ENCODE results near the gene CBL. TPM values are rescaled to one million over a fixed set of nuclear protein-coding genes. Genes with fewer than 3 reads are reported as not detected.

CBL gene
- total and polyA plus RNA-seq, 10 of the 15 experiments (the other 5 are each of a cell fraction or from before 2014, with no cell fraction given), result 3.9 to 27.1 (median 9.5) TPM

DNA sequence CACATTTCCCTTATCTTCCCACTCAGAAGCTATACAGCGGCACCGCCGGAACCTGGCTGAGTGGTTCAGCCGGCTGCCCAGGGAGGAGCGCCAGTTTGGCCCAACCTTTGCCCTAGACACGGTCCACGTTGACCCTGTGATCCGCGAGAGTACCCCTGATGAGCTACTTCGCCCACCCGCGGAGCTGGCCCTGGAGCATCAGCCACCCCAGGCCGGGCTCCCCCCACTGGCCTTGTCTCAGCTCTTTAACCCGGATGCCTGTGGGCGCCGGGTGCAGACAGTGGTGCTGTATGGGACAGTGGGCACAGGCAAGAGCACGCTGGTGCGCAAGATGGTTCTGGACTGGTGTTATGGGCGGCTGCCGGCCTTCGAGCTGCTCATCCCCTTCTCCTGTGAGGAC is 32.7 kb upstream of the CBL start:
- no peak overlapping the region for H3K4me3 ChIP-seq
- no peak overlapping the region for H3K9ac ChIP-seq (ENCODE audit: control insufficient read depth, insufficient read depth, low read length)
- H3K79me2 ChIP-seq (ENCODE audit: control insufficient read depth, insufficient read depth, low read length), result peaks cover 2% of the 10 kb centered on the region; the same call in 1 of the 2 replicates
- RAD21 ChIA-PET (ENCODE audit: unreplicated experiment), result no interaction called here
- H3K36me3 ChIP-seq (ENCODE audit: control insufficient read depth in 2 of 2, insufficient read depth in 2 of 2, low read length in 1 of 2), result peaks cover 0 to 2% of the 10 kb centered on the region in 2 experiments; a peak in 2 of 4 replicates
- TF ChIP-seq BACH1 (IDR thresholded peaks at IDR 0.05; ENCODE audit: borderline replicate concordance), result no peak
- no peak for TF ChIP-seq GATAD2B (conservative IDR thresholded peaks at IDR 0.05; ENCODE audit: low read depth)
- no peak for TF ChIP-seq SUPT20H (IDR thresholded peaks at IDR 0.05; ENCODE audit: borderline replicate concordance, control insufficient read depth, low read depth, low read length)
- TF ChIP-seq, protein P1, sequence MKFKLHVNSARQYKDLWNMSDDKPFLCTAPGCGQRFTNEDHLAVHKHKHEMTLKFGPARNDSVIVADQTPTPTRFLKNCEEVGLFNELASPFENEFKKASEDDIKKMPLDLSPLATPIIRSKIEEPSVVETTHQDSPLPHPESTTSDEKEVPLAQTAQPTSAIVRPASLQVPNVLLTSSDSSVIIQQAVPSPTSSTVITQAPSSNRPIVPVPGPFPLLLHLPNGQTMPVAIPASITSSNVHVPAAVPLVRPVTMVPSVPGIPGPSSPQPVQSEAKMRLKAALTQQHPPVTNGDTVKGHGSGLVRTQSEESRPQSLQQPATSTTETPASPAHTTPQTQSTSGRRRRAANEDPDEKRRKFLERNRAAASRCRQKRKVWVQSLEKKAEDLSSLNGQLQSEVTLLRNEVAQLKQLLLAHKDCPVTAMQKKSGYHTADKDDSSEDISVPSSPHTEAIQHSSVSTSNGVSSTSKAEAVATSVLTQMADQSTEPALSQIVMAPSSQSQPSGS (IDR thresholded peaks at IDR 0.05; ENCODE audit: low read length), result no peak
- TF ChIP-seq CBX5 (IDR thresholded peaks at IDR 0.05; ENCODE audit: low read depth), result no peak
- TF ChIP-seq, protein P2, sequence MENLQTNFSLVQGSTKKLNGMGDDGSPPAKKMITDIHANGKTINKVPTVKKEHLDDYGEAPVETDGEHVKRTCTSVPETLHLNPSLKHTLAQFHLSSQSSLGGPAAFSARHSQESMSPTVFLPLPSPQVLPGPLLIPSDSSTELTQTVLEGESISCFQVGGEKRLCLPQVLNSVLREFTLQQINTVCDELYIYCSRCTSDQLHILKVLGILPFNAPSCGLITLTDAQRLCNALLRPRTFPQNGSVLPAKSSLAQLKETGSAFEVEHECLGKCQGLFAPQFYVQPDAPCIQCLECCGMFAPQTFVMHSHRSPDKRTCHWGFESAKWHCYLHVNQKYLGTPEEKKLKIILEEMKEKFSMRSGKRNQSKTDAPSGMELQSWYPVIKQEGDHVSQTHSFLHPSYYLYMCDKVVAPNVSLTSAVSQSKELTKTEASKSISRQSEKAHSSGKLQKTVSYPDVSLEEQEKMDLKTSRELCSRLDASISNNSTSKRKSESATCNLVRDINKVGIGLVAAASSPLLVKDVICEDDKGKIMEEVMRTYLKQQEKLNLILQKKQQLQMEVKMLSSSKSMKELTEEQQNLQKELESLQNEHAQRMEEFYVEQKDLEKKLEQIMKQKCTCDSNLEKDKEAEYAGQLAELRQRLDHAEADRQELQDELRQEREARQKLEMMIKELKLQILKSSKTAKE (IDR thresholded peaks at IDR 0.05; ENCODE audit: low read depth, poor library complexity, severe bottlenecking), result no peak
- TF ChIP-seq BMI1 (IDR thresholded peaks at IDR 0.05; ENCODE audit: borderline replicate concordance), result no peak
- no peak for TF ChIP-seq KDM1A (IDR thresholded peaks at IDR 0.05; ENCODE audit: borderline replicate concordance)
- TF ChIP-seq JUND (IDR thresholded peaks at IDR 0.05; ENCODE audit: low read depth, low read length), result no peak
- TF ChIP-seq ZNF274 (IDR thresholded peaks at IDR 0.05; ENCODE audit: insufficient read depth, insufficient read length), result no peak
- TF ChIP-seq EP300 (IDR thresholded peaks at IDR 0.05; ENCODE audit: borderline replicate concordance in 1 of 2, control insufficient read depth in 1 of 2, low read depth in 2 of 2, low read length in 2 of 2), result no peak
- no peak for TF ChIP-seq BRCA1 (IDR thresholded peaks at IDR 0.05; ENCODE audit: low read depth, low read length)
- no peak for TF ChIP-seq NFYA (IDR thresholded peaks at IDR 0.05; ENCODE audit: borderline replicate concordance, low read depth, low read length)
- TF ChIP-seq YY1 (IDR thresholded peaks at IDR 0.05; ENCODE audit: low read depth, low read length), result no peak
- TF ChIP-seq ATF7 (IDR thresholded peaks at IDR 0.05; ENCODE audit: low read depth), result no peak
- DNase-seq (ENCODE audit: low read depth, low spot score) (no peak), FAIRE-seq (no peak), ATAC-seq (no peak)
- POLR2A ChIA-PET, result interaction anchor here (0.6 kb wide), 1 partner anchor 591 kb away, joined by 6 read pairs; no protein-coding TSS in a partner anchor
- no TSS peak for BruUV-seq (replicated peaks)
- H3K4me2 ChIP-seq (ENCODE audit: control insufficient read depth, insufficient read depth), result no peak overlapping the region
- no peaks in the 10 kb centered on the region for H4K20me1 ChIP-seq (ENCODE audit: control insufficient read depth, insufficient read depth)
- in situ Hi-C loops (cut with MboI), result no loop called here
- H3K4me1 ChIP-seq (ENCODE audit: control insufficient read depth, insufficient read depth, low read length), result peaks cover 4% of the 10 kb centered on the region; the same call in 1 of the 2 replicates
- intact Hi-C loops (cut with micrococcal nuclease; ENCODE audit: unreplicated experiment), result no loop called here
- H3K27me3 ChIP-seq (replicated peaks in 1 of 2; ENCODE audit: control insufficient read depth in 2 of 2, insufficient read depth in 2 of 2, low read length in 1 of 2), result no peaks in the 10 kb centered on the region
- no peaks in the 10 kb centered on the region for H3K9me3 ChIP-seq (replicated peaks; ENCODE audit: control insufficient read depth, insufficient read depth, low read length)
- H3K27ac ChIP-seq (ENCODE audit: control insufficient read depth, insufficient read depth), result no peak overlapping the region
- CTCF ChIA-PET, result no interaction called here
- SMC1A ChIA-PET (ENCODE audit: uncharacterized antibody, unreplicated experiment), result interaction anchor here (0.9 to 1.1 kb wide), 2 partner anchors 53 to 64 kb away, joined by 3 read pairs; partner anchors contain the start of gene HINFP
- 94% methylated on average over 21 of the region's 21 CpGs for WGBS (ENCODE audit: insufficient coverage, insufficient replicate concordance, low lambda C conversion rate, missing lambda C conversion rate)
- no peak overlapping the region for H2AFZ ChIP-seq (ENCODE audit: control insufficient read depth, low read depth, low read length)

All from GM12878 (cell line).